ENCODE data around the gene TMEM45A.

DNA sequence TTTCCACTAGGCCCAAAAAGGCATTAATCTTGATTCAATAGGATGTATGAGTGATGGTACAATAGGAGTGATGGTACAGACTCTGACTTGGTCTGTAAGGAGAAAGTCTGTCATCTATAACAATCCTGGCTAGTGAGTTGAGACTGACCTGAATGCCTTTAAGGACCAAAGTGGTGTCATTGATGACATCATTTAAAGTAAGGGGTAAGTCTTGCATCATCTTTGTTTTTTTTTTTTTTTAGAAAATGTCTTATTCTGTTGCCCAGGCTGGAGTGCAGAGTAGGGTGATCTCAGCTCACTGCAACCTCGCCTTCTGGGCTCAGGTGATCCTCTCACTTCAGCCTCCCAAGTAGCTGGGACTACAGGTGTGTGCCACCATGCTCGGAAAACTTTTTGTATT is 5.6 kb upstream of the TMEM45A start:
- TF ChIP-seq, protein P1, sequence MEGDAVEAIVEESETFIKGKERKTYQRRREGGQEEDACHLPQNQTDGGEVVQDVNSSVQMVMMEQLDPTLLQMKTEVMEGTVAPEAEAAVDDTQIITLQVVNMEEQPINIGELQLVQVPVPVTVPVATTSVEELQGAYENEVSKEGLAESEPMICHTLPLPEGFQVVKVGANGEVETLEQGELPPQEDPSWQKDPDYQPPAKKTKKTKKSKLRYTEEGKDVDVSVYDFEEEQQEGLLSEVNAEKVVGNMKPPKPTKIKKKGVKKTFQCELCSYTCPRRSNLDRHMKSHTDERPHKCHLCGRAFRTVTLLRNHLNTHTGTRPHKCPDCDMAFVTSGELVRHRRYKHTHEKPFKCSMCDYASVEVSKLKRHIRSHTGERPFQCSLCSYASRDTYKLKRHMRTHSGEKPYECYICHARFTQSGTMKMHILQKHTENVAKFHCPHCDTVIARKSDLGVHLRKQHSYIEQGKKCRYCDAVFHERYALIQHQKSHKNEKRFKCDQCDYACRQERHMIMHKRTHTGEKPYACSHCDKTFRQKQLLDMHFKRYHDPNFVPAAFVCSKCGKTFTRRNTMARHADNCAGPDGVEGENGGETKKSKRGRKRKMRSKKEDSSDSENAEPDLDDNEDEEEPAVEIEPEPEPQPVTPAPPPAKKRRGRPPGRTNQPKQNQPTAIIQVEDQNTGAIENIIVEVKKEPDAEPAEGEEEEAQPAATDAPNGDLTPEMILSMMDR (IDR thresholded peaks at IDR 0.05) = no peak
- TF ChIP-seq EP300 (IDR thresholded peaks at IDR 0.05) = no peak

Measured in tibial nerve (tissue), 4 donors.